Body of pancreas (tissue), 4 donors: Measurements from ENCODE around the gene AUH. TPM values are rescaled to one million over a fixed set of nuclear protein-coding genes. Genes with fewer than 3 reads are reported as not detected.

ENCODE experiments used
- ATAC-seq: fragments of 150-250 bp; one replicate; pipeline ENCODE4 v1.9.1; 2016
- DNase-seq, 4 donors: peaks; one replicate each; pipeline ENCODE4 v3.0.0-alpha.2; 2019
- H3K27ac ChIP-seq, 4 donors: fragments of 200-600 bp; sonication (generic); 1 replicate in 3 of 4; 2 replicates in 1 of 4; pipeline versions ENCODE4 v1.5.1 to v1.6.1; 2016 to 2019; ENCODE audit warnings: mild to moderate bottlenecking in 1 of 4, mixed read lengths in 1 of 4, moderate library complexity in 1 of 4
- H3K27me3 ChIP-seq, 2 donors: fragments of 200-600 bp; sonication (generic); one replicate each; pipeline ENCODE4 v1.6.0; 2016; ENCODE audit warnings: mild to moderate bottlenecking in 1 of 2
- H3K36me3 ChIP-seq, 2 donors: fragments of 200-600 bp; sonication (generic); replicated peaks in 1 of 2; 2 replicates each; pipeline ENCODE4 v1.5.1; 2016; ENCODE audit warnings: low read depth in 2 of 2; ENCODE audit not compliant: insufficient read depth in 1 of 2
- H3K4me1 ChIP-seq: fragments of 200-600 bp; sonication (generic); one replicate; pipeline ENCODE4 v1.6.0; 2016
- H3K4me3 ChIP-seq, 2 donors: fragments of 200-600 bp; sonication (generic); 1 replicate in 1 of 2; 2 replicates in 1 of 2; pipeline ENCODE4 v1.5.1; 2016 to 2019
- H3K9me3 ChIP-seq, 3 donors: fragments of 200-600 bp; sonication (generic); 1 replicate in 2 of 3; 2 replicates in 1 of 3; pipeline ENCODE4 v1.5.1; 2016
- CTCF ChIP-seq, 7 experiments: fragments of 450-650 bp in 4 of 7; fragments of 200-600 bp in 3 of 7; sonication (generic) in 3 of 7; IDR thresholded peaks; one replicate each; pipeline ENCODE4 v1.5.1; 2016 to 2019; ENCODE audit warnings: antibody characterized with exemption in 7 of 7
- POLR2A ChIP-seq, 3 donors: fragments of 450-650 bp; IDR thresholded peaks; one replicate each; pipeline ENCODE4 v1.6.1; 2016; ENCODE audit warnings: antibody characterized with exemption in 3 of 3, mild to moderate bottlenecking in 2 of 3
- WGBS, 2 donors: methylation state at CpG; one replicate each; pipeline ENCODE4 v1.1.5; 2017; 5-methylcytosine and 5-hydroxymethylcytosine counted together
- intact Hi-C: fragments of 100-400 bp; cut with DNase I; formaldehyde crosslinking; loops from one replicate; pipeline ENCODE4 v1.15.1; 2023
- total RNA-seq, 2 donors: library from RNA; depleted of rRNA; stranded (reverse); fragments of >200 nt; gene quantifications; one replicate each; pipeline ENCODE4 v1.1.0, GENCODE V29; 2016

AUH gene
- total RNA-seq, 2 donors from 2014 or later, result 47.7 to 75.8 TPM

- intact Hi-C loops, result no loop called here
- H3K9me3 ChIP-seq, result no peaks in the 10 kb centered on the region
- ATAC-seq, result no peak
- no peaks in the 10 kb centered on the region for H3K27me3 ChIP-seq
- no peaks in the 10 kb centered on the region for H3K36me3 ChIP-seq
- WGBS, 2 donors, result 90 to 95% methylated on average over 5 to 7 of the region's 7 CpGs
- no peak for TF ChIP-seq POLR2A (IDR thresholded peaks at IDR 0.05)
- no peak for TF ChIP-seq CTCF (IDR thresholded peaks at IDR 0.05)
- H3K27ac ChIP-seq, result no peak overlapping the region
- H3K4me1 ChIP-seq, result peaks cover 24% of the 10 kb centered on the region
- H3K4me3 ChIP-seq, result no peak overlapping the region
- no peak for DNase-seq
Observed at GRCh38 chr9:91364005-91364404, 2.3 kb upstream of the AUH start.

- Histone ChIP-seq H3K9me3 (no peaks in the 10 kb centered on the region), H3K4me3 (no peak overlapping the region), H3K4me1 (peaks cover 26% of the 10 kb centered on the region), H3K27me3 (no peaks in the 10 kb centered on the region), H3K27ac (peak overlapping the region; percentile 87 to 97 (median 92)), H3K36me3 (no peaks in the 10 kb centered on the region)
- ATAC-seq (no peak), DNase-seq (no peak)
- TF ChIP-seq POLR2A (IDR thresholded peaks at IDR 0.05) (no peak), CTCF (IDR thresholded peaks at IDR 0.05) (no peak)
- intact Hi-C loops, result no loop called here
- WGBS, 2 donors, result 47 to 49% methylated on average over 15 of the region's 15 CpGs
Observed at GRCh38 chr9:91362051-91362611, 413 bp upstream of the AUH start.

GRCh38 chr9:91360551-91361290 is 997 bp downstream of the AUH start:
- intact Hi-C loops, result no loop called here
- no peaks in the 10 kb centered on the region for H3K9me3 ChIP-seq
- no peaks in the 10 kb centered on the region for H3K27me3 ChIP-seq
- peak overlapping the region; percentile 87 to 97 (median 92) for H3K27ac ChIP-seq
- peaks cover 26% of the 10 kb centered on the region for H3K4me1 ChIP-seq
- ATAC-seq, result no peak
- H3K4me3 ChIP-seq, result peak overlapping the region; percentile 90 to 93
- DNase-seq, result no peak
- no peak for TF ChIP-seq POLR2A (IDR thresholded peaks at IDR 0.05)
- TF ChIP-seq CTCF (IDR thresholded peaks at IDR 0.05), result no peak
- no peaks in the 10 kb centered on the region for H3K36me3 ChIP-seq
- WGBS, 2 donors, result 8 to 10% methylated on average over 10 of the region's 10 CpGs

GRCh38 chr9:91359734-91360470 is 1.8 kb downstream of the AUH start:
- 40 to 43% methylated on average over 7 of the region's 7 CpGs for WGBS, 2 donors
- H3K27me3 ChIP-seq, result no peaks in the 10 kb centered on the region
- intact Hi-C loops, result no loop called here

More at GRCh38 chr9:91359734-91360470, 1.8 kb downstream of the AUH start:
- H3K9me3 ChIP-seq, result no peaks in the 10 kb centered on the region
- H3K27ac ChIP-seq, result peak overlapping the region in 2 of 4 donors; percentile 90 to 97
- ATAC-seq (no peak), DNase-seq (no peak)
- TF ChIP-seq CTCF (IDR thresholded peaks at IDR 0.05), result no peak
- no peak for TF ChIP-seq POLR2A (IDR thresholded peaks at IDR 0.05)
- no peaks in the 10 kb centered on the region for H3K36me3 ChIP-seq
- H3K4me1 ChIP-seq, result peaks cover 26% of the 10 kb centered on the region
- no peak overlapping the region for H3K4me3 ChIP-seq
